HCEC 1CT (cell line): ENCODE results near the gene CA4.

Source experiments
- DNase-seq: peaks from one replicate; pipeline ENCODE4 v3.0.0-alpha.2; 2017

Gene CA4

DNA sequence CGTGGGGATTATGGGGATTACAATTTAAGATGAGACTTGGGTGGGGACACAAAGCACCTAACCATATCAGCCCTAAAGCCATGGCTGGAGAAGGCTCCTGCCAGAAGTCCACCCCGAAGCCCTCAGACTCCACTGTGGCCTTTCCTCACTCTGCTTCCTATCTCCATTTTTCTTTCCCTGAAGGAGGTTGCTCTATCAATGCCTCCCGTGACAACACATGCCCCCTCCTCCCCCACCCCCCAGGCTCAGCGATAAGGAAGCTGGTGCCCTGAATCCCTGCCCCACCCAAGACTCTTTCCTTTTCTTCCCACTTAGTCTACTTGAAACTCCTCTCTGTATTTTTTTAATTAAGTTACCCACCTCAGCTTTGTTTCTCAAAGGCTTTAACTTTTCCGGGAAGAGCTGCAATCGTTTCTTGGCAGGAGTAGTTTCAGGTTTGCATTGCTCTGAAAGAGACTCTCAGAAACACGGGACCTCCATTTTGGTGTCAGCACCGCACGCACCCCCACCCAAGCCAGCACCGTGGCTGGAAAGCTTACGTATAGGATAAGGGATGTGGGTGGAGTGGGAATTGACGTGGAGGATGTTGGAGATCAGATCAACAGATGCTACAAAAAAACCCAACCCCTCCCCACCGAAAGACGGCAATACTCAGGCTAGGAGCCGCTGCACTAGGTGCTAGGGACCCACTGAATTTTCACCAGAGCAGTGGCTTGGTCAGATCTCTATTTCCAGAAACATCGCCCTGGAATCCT, 15.2 kb upstream of the CA4 start:
- peak; percentile 21 for DNase-seq

DNA sequence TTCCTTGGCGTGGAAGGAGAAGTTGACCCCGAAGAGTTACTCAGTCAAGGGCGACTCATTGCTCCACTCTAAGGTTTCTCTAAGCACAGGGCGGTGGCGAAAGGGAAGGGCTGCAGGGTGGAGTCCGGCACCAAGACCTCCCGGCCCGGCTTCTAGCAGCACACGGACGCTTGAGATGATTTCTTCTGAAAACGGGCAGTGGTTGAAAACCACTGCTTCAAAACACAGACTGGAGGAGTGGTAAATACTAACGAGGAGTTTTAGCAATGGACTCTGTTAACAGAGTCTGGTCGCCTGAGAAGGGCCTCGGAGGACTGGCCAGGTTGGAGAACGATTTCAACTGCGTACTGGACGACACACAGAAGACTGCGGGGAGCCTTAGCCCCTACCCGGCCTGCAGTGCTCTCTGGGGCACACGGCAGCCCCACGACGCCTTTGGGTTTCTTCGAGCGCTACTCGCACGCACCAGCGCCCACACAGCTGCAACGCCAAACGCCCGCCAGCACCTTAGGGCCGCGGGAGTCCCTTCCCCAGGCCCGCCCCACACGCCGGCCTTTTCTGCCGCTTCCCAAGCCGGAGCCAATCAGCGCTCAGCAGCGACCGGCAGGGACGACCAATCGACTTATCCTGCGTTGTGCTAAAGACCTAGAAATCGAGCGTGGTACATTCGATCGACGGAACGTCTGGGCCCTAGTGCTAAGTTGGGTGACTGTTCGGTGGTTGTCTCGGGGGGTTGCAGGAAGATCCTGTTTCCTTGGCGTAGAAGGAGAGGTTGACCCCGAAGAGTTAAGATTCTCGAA, 14.4 kb upstream of the CA4 start:
- DNase-seq, result peak; percentile 78

DNA sequence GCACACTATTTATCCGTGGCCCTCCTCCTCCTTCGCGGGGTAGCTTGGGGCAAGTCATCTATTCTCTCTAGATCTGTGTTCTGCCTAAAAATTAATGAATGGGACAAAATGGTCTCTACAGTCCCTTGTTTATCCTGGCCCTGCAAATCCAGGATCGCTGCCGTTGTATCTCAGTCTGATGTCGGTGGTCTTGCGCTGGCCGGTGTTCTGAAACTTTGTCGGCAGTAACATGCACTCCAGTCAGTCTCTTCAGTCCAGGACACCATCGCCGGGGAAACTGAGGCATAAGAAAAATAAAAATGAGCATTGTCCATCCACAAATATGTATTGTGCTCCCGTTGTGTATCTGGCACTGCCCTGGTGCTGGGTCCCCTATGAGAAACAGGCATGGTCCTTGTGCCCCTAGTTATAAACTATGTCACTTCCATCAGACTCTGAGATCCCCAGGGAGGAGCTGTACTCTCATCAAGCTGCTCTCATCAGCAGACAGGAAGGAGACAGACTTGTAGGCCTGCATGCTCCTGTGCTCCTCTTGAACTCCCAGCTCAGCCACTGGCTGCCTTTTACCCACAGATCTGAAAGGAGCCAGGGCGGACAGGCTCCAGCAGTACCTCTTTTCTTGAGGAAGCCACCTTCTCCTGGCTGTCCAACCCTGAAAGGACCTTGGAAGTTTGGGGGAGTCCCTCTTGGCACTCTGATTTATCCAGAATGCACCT, 13.7 kb upstream of the CA4 start:
- no peak for DNase-seq

DNA sequence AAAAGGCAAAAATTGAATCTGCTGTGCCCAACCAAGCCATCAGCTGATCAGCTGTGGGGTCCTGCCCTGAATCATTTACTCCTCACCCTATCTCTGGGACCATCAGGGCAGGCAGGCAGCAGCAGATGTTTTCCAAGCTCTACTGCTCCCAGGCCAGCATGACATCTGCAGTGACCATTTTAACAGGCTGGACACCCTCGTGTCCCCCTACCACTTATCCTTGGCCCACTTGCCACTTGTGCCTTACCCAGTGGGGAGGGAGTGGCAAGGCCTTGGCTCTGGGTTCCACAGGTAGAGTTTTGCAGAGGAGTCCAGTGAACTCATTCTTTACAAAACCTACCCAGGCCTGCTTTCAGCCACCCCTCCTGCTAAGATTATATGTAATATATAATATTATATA, 12.0 kb upstream of the CA4 start:
- DNase-seq, result no peak

DNA sequence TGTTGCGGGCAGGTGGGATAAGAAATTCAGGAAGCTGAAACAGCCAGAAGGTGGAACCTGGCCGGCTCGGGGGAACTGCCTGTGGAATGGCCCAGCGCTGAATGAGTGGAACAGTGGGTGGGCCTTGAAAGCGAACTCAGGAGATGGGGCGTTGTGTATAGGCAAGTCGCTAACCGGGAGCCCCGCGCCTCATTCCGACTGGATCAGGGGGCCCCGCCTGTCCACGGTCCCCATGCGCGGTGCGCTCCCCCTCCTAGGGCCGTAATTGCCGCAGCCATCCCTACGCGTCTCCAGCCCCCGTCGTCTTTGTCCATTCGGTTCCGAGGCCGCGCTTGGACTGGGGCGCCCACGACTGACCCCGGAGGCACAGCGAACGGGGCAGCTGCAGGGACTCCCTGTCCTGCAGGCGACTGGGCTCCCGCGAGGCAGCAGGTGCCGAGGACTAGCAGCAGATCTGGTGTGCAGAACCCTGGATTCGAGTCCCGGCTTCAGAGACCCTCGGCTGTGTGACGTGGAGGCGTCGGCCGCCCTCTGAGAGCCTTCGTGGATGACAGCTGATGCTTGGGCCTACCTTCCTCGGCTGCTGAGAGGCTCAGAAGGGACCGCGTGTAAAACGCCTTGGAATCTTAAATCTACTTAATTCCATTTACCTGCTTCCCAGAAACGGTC, 10.9 kb upstream of the CA4 start:
- no peak for DNase-seq

DNA sequence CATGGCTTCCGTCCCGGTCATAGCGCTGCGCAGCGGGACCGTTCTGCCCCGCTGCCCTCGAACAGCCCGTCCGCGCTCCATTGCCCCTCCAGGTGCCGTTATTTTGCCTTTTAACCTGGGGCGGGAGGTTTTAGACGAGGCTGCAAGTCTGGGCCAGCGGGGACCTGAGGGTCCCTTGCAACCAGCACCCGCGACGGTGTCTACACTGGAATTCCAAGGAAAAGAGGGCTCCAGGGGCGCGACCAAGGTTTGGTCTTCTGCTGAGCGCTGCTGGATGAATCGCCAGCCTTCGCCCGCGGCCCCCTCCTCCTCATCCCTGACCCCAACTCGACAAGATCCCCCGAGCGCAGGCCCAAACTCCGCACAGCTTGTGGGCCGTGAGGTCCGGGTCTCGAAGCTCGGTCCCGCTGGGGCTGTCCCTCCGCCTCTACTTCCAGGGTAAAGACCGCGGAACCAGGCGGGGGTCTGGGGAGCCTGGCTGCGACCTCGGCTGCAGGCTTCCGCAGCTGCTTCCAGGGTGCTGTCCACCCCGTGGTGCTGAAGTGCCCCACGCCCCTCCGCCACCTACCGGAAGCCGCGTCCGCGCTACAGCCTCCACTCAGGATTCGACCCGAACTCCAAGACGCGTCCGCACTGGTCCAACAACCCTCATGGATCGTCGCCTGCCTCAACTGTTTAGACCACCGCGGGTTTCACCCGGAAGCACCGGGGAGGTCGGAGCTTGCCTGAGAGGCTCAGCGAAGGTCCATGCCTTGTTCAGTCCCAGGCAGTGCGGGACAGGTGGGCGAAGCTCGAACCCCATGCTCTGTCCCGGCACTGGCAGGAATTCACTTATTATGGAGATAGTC, 10.1 kb upstream of the CA4 start:
- no peak for DNase-seq

DNA sequence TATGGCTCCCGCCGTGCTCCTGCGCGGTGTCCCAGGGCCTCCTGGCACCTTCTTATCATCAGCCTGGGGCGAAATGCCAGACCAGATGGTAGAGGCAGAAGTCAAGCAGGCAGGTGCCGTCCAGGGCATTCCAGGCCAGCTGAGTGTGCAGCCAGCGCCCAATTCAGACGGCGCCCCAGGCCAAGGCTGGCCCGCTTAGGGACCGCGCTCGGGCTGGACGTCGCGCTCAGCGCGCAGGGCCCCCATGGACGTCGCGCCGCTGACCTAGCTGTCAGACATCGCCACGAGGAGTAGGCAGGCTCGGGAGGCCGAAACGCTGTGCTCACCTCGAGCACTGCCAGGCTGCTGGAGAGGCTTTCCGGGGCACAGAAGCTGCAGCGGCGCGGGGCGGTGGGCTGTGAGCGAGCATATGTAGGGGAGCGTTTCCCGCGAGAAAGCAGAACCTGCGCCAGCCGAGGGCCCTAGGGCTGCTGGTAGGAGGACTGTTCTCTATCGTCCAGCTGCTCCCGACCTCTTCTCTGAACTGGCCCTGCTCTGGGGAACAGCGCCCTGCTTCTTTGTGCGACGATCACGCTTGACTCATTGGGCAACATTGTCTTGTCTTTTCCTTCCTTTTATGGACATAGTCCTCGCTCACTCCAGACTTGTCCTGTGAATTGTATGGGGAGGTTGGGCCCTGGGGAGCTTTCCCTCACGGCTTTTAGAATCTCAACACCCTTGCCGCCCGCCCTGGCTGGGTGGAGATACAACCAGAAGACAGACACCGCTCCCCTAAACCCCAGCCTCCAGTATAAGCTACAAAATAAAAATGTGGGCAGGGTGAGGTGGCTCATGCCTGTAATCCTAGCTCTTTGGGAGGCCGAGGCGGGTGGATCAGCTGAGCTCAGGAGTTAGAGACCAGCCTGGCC, 8.4 kb upstream of the CA4 start:
- no peak for DNase-seq

DNA sequence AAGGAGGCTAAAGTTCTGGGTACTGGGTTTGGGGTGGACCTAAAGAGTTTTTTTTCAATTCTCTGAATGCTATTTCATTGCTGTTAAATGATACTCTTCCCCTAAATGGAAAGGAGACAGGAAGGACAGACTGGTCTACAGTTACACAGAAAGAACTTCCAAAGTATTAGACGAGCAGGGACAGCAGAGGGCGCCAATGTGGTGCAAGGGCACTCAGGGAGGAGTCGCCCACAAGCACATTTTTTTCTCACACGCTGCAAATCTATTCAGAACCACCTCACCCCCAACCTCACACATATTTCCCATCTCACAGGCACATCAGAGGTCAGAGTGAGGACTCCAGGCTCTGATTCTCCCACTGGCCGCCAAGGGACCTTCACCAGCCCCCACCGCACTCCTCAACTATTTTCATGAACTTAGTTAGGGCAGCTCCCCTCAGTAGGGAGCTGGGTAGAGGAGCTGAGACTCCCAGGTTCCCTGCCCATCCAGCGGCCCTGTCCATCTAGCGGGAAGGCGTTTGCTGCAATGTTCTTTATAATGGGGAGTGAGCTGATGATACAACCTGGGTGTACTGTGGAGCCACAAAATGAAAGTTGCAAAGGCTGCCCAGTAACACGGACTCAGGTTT, 6.8 kb upstream of the CA4 start:
- DNase-seq, result peak; percentile 92

DNA sequence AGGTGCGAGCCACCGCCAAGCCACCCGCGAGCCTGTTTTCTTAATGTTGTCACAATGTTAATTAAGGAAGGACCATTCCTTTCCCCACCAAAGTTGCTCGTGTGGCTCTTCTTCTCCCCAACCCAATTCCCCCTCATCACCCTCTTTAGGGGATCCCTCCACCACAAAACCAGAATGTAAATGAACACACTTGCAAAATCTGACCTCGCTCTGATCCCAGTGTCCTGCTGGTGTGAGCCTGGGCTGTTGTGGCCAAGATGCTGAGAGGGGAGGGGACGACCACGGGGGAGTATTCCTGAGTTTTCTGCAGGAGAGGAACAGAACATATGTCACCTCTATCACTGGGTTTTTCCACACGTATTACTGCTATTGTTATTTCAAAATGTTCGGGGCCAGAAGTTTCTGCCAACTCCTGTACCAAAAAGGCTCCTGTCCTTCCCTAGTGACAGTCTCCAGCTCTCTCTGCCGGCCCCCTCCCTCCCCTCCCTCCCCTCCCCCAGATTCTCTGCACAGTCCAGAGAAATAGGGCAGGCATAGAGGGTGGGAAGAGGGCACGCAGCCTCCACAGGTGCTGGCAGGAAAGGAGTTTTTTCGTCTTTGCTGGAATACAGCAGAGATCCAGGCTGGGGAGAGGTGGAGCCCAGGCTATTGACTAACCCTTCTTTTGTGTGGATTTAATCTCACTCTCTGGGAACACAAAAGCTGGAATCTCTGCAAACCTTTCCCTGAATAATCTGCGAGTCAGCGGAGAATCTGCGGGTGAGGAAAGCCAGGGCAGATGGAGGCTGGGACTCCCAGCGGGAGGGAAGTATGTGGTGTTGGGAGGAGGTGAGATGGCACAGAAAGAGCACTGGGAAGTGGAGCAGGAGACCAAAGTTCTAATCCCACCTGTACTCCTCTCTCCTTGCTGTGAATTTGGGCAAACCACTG, 4.5 kb upstream of the CA4 start:
- DNase-seq, result no peak

DNA sequence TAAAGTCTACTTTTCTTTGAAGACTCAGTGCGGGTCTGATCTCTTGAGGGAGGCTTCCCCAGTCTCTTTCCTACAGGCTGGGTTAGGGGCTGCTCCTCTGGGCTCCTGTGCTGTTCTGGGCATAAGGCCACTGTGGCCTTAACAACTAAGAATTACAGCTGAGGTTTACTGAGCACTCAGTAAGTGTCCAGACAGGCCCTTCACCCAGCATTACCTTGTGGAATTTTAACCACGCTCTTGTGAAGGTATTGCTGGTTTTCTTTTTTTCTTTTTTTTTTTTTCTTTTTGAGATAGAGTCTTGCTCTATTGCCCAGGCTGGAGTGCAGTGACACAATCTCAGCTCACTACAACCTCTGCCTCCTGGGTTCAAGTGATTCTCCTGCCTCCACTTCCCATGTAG, 3.6 kb upstream of the CA4 start:
- DNase-seq, result no peak

DNA sequence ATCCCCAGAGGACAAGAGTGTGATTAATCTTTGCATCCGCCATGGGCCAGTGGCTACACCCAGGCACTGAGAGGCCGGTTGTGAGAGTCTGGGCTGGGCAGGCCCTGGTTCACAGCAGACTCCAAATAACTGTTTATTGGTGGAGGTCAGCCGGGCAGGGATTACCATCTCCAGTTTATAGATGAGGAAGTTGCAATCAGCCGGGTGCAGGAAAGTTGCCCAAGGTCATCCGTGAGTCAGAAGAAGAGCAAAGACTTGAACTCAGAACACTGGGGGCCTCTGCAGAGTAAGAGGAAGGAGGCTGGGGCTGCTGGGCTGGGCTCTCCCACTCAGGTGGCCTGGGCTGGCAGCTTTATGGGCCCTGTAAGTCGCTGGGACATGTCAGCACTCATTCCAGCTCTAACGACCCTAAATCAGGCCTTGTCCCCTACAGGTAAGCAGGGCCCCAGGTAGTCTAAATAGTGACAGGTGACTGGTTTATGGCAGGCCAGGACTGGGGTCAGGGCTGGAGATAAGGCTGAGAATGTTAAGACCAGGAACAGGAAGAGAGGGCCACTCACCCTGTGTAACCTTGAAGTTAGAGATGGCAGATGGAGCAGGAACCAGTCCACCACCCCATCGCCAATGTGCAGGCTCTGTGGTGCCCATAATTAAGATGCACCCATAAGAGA, 2.1 kb upstream of the CA4 start:
- DNase-seq, result no peak

DNA sequence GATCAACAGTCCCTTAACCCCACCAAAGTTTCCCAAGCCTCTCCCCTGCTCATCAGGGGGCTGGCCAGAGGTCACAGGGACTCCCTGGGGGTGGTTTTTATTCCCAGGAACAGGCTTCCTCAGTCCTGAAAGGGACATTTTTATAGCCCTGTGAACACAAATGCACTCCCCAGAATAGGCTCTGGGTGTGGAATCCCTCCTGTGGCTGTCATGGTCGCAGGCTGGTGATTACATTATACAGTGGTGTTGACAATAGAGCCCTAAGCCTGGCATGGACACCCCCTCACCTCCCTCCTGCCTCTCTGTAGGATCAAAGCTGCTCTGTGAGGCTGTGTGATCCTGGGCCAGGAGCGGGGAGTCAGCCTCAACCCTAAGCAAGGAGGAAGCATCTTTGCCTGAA, 1.4 kb upstream of the CA4 start:
- no peak for DNase-seq

DNA sequence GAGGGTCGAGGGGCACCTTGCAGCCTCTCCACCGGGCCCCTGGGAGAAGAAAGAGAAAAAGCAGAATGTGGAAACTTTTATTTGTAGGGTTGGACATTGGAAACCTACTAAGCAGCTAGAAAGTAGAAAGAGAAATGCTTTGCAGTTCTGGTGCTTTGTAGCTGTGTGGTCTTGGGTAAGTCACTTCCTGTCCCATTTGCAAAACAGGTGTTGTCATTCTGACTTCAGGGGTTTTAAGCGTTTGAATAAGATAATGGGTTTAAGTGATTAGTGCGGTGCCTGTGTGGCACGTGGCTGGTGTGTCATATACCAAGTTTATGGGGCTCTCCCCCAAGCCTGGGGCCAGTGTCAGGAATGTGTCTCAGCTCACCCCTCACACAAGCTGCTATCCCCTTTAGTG, 1.6 kb downstream of the CA4 start:
- no peak for DNase-seq

DNA sequence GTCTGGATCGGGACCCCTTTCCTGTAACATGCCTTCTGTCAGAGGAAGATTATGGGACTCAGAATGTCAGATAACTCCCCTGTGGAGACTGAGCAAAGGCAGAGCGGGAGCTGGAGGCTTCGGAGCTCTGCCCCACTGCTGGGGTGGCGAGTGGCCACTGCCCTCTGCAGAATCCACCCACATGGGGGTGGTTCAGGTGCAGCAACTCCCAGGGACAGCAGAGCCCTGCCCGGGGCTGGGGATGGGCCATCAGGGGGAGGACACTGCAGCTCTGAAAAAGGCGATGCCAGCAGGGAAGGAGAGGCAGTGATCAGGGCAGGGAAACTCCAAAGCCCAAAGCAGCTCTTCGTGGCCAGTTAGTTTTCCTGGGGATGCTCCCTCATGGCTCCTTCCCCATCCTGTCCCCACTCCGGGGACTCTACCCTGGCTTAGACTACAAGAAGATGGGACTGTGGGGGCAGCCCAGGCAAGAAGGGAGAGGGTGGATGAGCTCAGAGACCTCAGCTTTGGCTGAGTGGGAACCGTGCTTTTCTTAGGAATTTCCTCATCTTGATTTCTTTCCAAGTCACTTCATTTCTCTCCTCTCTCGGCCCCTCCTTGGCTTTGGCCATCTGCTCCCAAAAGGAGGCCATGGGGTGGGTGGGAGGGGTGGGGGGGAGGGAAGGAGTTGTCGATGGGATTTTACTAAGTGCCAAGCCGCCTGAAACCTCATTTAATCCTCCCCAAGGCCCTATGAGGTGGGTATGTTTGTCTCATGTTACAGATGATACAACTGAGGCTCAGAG, 4.0 kb downstream of the CA4 start:
- no peak for DNase-seq

DNA sequence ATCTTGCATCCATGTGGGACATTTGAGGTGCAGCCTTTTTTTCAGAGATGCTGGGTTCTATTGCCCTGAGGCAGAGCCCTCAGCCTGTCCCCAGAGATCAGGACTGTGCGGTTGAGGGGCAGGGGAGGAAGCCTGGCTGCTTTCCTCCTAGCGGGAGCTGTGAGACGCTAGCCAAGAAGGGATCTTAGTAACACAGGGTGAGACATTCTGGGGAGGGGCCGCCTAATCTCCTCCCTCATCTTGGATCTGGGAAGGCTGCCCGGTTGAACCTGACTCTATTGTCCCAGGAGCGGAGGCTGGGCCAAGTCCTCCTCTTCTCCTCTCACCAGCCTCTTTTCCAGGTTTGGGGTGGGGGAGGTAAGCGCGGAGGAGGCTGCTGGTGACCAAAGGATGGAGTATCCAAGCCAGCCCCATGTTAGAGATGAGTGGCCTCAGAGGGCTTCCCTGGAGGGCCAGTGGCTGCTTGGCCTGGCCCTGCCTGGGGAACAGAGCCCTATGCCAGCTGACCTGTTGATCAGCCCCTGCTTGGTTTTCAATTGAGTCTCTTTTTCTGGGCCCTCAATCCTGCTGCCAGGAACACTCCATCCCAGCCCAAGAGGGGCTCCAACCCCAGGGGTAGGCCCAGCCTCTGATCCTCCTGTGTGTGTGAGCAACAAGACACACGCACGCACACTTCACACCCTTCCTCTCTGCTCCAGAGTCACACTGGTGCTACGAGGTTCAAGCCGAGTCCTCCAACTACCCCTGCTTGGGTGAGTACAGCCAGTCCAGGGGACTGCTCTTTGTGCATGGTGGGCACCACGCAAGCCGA, 5.0 kb downstream of the CA4 start:
- DNase-seq, result peak; percentile 29

DNA sequence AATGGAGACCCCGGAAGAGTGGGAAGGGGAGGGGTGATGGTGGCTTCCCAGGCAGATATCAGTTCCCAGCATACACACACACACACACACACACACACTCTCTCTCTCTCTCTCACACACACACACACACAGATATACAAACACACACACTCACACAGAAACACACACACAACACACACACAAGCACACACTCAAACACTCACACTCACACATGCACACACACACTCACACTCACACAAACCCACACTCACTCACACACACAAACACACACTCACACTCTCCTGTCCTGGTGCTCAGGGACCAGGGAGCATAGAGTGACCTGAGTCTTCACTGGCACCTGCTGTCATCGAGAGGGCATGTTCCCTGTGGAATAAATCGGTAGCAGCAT, 5.6 kb downstream of the CA4 start:
- DNase-seq, result no peak

DNA sequence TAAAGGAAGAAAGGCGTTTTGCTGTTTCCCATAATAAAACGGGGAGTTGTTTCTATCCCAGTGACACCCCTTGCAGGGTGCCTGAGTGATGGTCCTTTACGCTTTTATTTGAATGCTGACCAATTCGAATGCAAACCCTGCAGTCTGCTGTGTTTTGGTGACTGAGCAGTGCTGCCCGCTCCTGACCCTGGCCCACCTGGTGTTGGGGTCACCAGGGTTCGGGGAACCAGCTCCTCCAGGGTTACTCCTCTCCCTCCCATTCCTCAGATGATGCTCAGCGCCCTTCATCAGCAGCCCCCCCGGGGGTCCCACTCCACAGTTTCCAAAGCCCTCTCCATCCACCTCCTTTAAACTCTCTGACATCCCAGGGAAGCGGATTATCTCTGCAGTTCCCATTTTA, 6.0 kb downstream of the CA4 start:
- DNase-seq, result no peak
